Measurements from ENCODE around the gene FRZB.

GRCh38 chr2:182862091-182862490 is 4.3 kb downstream of the FRZB start:
- no peak for TF ChIP-seq POLR2A (IDR thresholded peaks at IDR 0.05; ENCODE audit: low read depth, low read length)
- no peak for TF ChIP-seq TAF1 (IDR thresholded peaks at IDR 0.05; ENCODE audit: borderline replicate concordance, low read depth, low read length)
- TF ChIP-seq POLR2AphosphoS5 (IDR thresholded peaks at IDR 0.05; ENCODE audit: low read depth, low read length): no peak

Measured in GM12892 (cell line).